HG02763 (cell line): Measurements from ENCODE around the gene PAX8.
"Not testable (repeated sequence)": the region's sequence is repeated elsewhere in the genome, so short reads cannot be mapped to it uniquely, and the experiment has no call there.

Source experiments
- ATAC-seq: cut with Tn5 transposase; IDR thresholded peaks from one replicate; pipeline ENCODE4 v1.9.1; 2021; ENCODE audit warnings: mild to moderate bottlenecking, moderate library complexity; ENCODE audit not compliant: unreplicated experiment

Gene PAX8

GRCh38 chr2:113297590-113297989 is 18.9 kb upstream of the PAX8 start:
- ATAC-seq, result not testable (repeated sequence)

- ATAC-seq, result no peak
These were observed 12.5 kb upstream of the PAX8 start for GRCh38 chr2:113291191-113291590.

GRCh38 chr2:113288674-113289149 is 10.0 kb upstream of the PAX8 start:
- not testable (repeated sequence) for ATAC-seq

GRCh38 chr2:113288117-113288673 is 9.5 kb upstream of the PAX8 start:
- ATAC-seq, result not testable (repeated sequence)

GRCh38 chr2:113285816-113286215 is 7.1 kb upstream of the PAX8 start:
- no peak for ATAC-seq

- not testable (repeated sequence) for ATAC-seq
These were observed 6.3 kb upstream of the PAX8 start for GRCh38 chr2:113284999-113285398.

- no peak for ATAC-seq
These were observed 5.8 kb upstream of the PAX8 start for GRCh38 chr2:113284476-113284875.

- no peak for ATAC-seq
These were observed 5.1 kb upstream of the PAX8 start for GRCh38 chr2:113283704-113284284.

GRCh38 chr2:113282747-113283533 is 4.2 kb upstream of the PAX8 start:
- no peak for ATAC-seq

- ATAC-seq, result no peak
These were observed 3.4 kb upstream of the PAX8 start for GRCh38 chr2:113281910-113282746.

GRCh38 chr2:113278073-113278741 is 514 bp downstream of the PAX8 start:
- ATAC-seq, result no peak

GRCh38 chr2:113277474-113278072 is 1.1 kb downstream of the PAX8 start:
- no peak for ATAC-seq

- ATAC-seq, result no peak
These were observed 1.8 kb downstream of the PAX8 start for GRCh38 chr2:113276761-113277425.

GRCh38 chr2:113276216-113276760 is 2.4 kb downstream of the PAX8 start:
- no peak for ATAC-seq

GRCh38 chr2:113275556-113276215 is 3.0 kb downstream of the PAX8 start:
- no peak for ATAC-seq

GRCh38 chr2:113274432-113274831 is 4.3 kb downstream of the PAX8 start:
- no peak for ATAC-seq

- ATAC-seq, result no peak
These were observed 4.7 kb downstream of the PAX8 start for GRCh38 chr2:113273981-113274380.

GRCh38 chr2:113273027-113273551 is 5.6 kb downstream of the PAX8 start:
- no peak for ATAC-seq

- no peak for ATAC-seq
These were observed 6.2 kb downstream of the PAX8 start for GRCh38 chr2:113272477-113272876.
